DMS79 treated with DMSO at 0.1 percent for 48 hours (cell line): Measurements from ENCODE around the gene FARSB.
"Not testable (repeated sequence)": the region's sequence is repeated elsewhere in the genome, so short reads cannot be mapped to it uniquely, and the experiment has no call there.

Source experiments
- DNase-seq: peaks from one replicate; lab custom pipeline; 2025; lab: John Stamatoyannopoulos, UW

FARSB gene

DNA sequence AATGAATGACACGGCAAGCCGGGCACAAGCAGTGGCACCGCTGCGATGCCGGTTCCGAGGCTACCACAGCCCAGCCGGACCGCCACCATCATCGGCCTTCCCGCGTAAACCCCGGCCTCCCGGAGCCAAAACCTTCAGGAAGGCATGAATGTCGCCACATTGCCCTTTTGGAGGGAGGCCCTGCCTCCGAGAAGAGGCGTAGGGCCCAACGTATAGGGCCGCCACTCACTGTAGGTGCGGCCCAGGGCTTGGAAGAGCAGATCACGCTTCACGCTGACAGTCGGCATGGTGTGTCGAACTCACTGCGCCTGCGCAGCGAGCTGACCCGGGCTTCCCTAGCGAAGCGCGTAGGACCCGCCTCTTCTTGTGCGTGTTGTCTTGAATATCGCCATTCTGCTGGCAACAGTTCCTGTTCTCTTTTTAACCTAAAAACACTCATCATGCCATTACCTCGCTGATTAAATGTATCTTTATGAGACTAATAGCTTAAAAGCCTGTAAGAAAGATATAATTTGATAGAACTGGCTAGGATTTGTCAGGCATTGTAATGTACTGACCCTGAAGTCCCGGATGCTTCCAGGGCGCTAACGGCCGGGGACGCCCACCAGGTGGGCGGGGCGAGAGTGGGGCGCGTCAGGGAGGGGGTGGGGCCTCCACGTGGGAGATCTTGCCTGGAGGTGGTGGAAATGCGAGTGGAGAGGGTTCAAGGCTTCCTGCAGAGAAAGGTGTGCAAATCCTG is at the start of gene FARSB:
FARSB (minus strand) TSS at position 306 of the 739 bp plus-strand sequence; CDS start at position 287, 19 bp downstream.
- peak; percentile 97 for DNase-seq

DNA sequence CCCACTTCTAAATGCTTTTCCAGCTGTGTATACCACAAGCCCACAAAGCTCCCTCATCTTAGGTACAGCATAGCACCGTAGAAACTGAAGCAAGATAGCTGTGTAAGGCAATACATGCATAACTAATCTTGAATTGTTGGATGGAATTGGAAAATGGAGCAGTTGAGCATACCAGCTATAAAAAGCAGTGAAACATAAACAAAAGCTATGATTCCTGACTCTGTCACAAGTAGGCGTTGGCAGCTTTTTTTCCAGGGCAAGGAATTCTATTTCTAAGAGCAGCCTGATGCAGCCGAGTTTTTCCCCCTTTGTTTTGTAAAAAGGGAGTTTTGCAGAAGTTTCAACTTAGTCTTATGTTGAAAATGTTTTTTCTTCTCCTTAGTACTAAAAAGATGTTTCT is 48.0 kb upstream of the FARSB start:
- DNase-seq, result no peak

DNA sequence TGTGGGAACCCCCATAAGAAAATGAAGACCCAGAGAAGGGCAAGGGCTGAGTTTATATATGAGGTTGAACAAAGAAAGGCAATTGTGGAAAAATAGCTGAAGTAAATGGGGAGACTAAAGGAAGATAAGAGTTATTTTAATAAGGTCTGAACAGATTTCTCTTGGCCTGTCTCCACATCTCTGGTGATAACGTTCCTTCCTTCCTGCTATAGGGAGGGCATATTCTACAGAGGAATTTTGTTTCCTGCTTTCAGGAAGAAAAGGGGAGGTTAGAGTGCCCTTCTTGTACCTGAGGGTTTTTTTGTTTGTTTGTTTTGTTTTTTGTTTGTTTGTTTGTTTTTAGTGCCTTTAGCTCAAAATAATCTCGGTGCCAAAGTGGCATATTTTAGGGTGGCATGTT is 47.2 kb upstream of the FARSB start:
- DNase-seq, result no peak

- DNase-seq, result no peak
Measured at GRCh38 chr2:222701721-222702131, 45.8 kb upstream of the FARSB start.

DNA sequence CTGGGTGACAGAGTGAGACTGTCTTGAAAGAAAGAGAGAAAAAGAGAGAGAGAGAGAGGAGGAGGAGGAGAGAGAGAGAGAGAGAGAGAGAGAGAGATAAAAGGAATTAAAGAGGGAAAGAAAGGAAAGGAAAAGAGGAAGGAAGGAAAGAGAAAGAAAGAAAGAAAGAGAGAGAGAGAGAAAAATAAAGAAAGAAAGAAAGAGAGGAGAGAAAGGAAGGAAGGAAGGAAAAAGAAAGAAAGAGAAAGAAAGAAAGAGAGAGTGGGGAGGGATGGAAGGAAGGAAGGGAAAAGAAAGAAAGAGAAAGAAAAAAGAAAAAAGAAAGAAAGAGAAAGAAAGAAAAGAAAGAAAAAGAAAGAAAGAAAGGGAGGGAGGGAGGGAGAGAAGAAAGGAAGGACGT is 45.3 kb upstream of the FARSB start:
- DNase-seq, result no peak

DNA sequence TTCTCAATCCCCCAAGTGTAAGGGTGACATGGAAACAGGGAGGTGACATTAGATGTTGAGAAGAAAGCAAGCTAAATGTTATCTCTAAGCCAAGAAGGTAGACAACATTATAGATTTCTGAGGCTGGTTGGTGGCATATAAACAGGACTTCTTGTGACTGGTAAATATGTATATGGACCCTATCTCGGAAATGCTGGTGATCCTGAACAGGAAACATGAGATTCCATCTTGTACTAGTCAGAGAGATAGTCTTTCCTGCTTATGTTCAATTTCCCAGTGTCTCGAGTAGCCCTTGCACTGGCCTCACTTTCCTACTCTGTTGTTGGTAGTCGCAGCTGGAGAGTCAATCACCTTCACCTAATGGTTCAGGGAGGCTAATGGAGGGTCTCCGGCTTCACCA is 42.4 kb upstream of the FARSB start:
- DNase-seq, result no peak

DNA sequence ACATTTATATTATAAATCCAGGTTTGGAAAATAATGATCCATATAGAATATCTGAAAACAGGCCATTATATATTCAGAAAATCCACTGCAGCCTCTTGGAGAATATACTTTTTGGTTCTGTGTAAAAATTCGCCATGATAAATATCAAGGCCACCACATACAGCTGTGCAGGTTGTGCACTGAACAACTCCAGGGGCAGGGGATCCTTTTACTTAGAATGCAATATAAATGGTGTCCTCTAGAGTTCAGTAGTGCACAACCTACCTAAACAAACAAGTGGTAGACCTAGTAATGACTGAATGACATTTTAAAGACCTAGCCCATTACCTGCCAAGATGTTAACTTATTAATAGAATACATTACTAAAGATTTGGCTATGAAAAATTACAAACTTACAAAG is 37.9 kb upstream of the FARSB start:
- DNase-seq, result no peak

DNA sequence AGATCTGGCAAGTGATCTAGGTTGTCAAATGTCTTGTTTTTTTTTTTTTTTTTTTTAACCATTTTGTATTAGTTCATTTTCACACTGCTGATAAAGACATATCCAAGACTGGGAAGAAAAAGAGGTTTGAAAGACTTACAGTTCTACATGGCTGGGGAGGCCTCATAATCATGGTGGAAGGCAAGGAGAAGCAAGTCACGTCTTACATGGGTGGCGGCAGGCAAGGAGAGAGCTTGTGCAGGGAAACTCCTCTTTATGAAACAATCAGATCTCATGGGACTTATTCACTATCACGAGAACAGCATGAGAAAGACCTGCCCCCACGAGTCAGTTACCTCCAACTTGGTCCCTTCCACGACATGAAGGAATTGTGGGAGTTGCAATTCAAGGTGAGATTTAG is 37.5 kb upstream of the FARSB start:
- not testable (repeated sequence) for DNase-seq

DNA sequence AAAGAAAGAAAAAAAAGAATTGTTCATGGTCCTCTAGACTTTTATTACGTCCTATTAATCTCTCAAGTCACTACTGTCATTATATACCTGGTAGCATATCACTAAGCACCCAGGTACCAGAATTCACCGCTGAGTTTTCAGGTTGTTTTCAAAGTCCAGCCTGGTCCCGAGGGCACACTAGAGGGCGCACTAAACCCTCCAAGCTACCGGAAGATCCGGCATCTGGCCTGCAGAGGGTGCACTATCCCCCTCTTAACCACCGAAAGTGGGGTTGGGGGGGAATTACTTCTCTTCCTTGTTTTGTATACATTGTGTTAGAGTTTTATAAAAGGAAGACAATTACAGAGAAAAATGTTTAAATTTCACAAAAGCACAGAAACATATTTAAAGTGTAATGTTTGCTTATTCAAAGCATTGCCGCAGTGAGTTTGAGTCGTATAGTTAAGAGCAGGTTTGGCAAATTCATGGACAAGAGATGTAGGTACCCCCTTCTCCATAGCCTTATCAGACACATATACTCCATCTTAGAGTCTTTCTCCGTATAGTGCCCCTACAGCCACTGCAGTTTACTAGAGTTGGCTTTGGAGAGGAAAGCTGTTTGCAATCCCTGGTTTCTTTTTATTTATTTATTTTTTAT is 34.8 kb upstream of the FARSB start:
- DNase-seq, result peak; percentile 19

DNA sequence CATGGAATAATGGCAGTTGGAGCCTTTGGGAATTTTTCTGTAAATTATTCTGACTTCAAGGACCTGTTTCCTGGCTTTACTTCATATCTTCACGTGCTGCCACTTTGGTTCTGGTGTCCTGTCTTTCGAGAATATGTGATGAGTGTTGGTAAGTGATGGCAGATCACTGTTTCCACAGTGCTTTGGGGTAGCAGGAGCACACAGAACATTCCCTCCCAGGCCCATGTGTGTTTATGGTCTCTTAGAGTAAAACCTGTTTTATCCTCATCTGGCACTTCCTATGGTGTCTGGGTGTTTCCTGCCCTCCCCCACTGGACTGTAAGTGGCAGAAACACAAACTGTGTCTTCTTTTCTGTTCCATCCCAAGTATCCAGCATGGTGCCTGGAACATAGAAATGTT is 33.4 kb upstream of the FARSB start:
- no peak for DNase-seq

GRCh38 chr2:222688917-222689316 is 33.0 kb upstream of the FARSB start:
- no peak for DNase-seq

DNA sequence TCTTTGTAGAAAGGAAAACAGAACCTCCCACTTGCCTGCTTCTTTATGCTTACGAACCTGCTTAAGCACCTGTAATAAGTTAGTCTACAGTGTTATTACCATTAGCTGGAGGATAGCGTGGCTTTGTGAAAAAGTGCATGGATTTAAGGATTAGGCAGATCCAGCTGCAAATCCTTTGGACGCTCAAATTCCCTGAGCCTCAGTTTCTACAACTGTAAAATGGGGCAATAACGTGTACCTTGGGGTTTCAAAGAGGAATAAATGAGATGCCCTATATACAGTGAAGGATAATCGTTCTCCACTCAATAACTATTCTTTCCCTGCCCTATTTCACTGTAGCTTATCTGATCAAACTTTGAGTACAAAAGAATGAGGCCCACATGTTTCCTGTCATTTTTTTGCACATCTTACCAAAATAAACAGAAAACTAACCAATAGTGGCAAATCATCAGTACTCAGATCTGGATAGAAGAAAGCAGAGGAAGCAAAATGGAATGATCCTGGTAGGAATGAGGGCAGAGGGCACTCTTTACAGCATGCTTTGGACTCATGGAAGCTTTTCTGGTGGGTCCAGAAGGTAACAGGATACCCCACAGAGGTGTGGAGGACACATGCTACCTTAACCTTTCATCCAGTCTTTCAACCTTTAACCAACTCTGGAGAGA is 30.3 kb upstream of the FARSB start:
- DNase-seq, result no peak

- DNase-seq, result no peak
Measured at GRCh38 chr2:222683805-222684204, 27.9 kb upstream of the FARSB start.

- no peak for DNase-seq
Measured at GRCh38 chr2:222677981-222678380, 22.1 kb upstream of the FARSB start.

GRCh38 chr2:222673883-222674282 is 18.0 kb upstream of the FARSB start:
- no peak for DNase-seq

- DNase-seq, result no peak
Measured at GRCh38 chr2:222673273-222673672, 17.4 kb upstream of the FARSB start.

- no peak for DNase-seq
Measured at GRCh38 chr2:222672068-222672401, 16.1 kb upstream of the FARSB start.

DNA sequence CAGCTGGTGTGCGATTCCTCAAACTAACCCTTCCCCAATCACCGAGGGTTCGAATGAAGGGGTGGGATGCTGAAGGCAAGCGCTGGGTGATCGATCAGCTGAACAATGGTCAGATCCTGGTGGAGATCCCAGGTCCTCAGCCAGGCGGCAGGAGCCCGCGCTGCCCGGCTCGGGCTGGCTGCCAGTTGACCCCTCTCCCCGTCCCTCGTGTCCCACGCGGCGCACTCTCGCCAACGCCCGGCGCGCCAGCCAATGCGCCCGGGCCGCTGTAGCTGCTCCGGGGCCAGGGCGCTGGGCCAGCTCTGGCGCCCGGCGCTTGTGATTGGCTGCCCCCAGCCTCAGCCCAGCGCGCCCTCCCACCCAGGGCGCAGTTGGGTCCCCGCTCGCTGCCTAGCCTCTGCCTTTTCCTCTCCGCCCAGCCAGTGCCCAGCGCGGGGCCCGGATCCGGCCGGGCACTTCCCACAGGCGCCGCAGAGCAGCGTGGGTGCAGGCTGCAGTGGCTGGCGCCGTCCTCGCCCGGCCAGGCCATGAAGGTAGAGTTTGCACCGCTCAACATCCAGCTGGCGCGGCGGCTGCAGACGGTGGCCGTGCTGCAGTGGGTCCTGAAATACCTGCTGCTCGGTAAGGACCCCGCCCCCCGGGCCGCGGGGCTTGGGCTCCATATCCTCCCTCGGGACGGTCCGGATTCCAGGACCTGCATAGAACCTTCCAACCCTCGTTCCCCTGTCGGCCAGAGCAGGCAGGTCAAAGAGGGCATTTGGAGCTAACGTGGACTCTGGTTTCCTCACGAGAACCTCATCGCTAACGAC is 15.6 kb upstream of the FARSB start, which contains the start of gene MOGAT1:
MOGAT1 (plus strand) TSS at position 400 of the 809 bp plus-strand sequence; CDS start at position 528, 128 bp downstream.
- DNase-seq, result peak; percentile 42

GRCh38 chr2:222670191-222671038 is 14.5 kb upstream of the FARSB start:
- DNase-seq, result no peak

GRCh38 chr2:222669353-222669752 is 13.5 kb upstream of the FARSB start:
- no peak for DNase-seq

DNA sequence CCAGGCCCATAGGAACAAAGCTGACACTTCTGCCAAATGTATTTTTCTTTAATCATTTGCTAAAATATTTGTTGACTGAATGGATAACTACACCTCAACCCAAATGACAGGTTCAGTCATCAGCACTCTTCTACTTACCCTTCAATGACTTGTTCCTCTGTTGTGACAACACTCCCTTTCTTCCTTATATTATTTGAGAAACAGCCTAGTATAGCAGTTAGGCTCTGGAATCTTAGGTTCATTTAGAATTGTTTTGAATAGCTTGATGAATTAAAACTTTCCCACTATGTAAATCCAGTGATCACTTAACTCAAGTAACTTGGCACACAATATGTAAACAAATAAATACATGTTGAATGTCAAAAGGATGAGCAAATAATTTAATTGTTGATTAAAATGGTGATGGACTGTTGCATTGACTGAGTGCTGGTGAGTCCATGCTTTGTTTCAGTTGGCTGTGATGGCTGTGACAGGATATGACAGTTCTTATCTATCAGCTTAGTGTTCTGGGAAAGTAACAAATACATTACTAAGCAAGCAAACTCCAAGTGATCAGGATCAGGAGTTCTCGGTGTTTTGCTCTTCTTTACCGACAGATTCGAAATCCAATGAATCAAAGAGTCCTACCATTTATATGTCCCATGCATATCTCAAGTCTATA is 12.7 kb upstream of the FARSB start:
- no peak for DNase-seq
